Smooth muscle cell (in vitro differentiated cells): ENCODE measurements around the gene DISP1. TPM values are rescaled to one million over a fixed set of nuclear protein-coding genes. Genes with fewer than 3 reads are reported as not detected.

Source experiments
- DNase-seq: peaks from one replicate; lab custom pipeline; 2025; ENCODE audit not compliant: unreplicated experiment; lab: John Stamatoyannopoulos, UW
- H2AFZ ChIP-seq: fragments of 200-600 bp; sonication (generic); 2 replicates; pipeline ENCODE4 v1.6.0; 2016; ENCODE audit warnings: antibody characterized with exemption, low read depth, mild to moderate bottlenecking
- H3F3A ChIP-seq: fragments of 200-600 bp; sonication (generic); 2 replicates; pipeline ENCODE4 v1.6.0; 2017; ENCODE audit warnings: antibody characterized with exemption, low read depth
- H3K27ac ChIP-seq: fragments of 200-600 bp; sonication (generic); 2 replicates; pipeline ENCODE4 v1.5.1; 2016; ENCODE audit warnings: low read depth, mild to moderate bottlenecking
- H3K27me3 ChIP-seq: fragments of 200-600 bp; sonication (generic); 2 replicates; pipeline ENCODE4 v1.6.1; 2016; ENCODE audit warnings: low read depth, mild to moderate bottlenecking
- H3K36me3 ChIP-seq: fragments of 200-600 bp; sonication (generic); 2 replicates; pipeline ENCODE4 v1.5.1; 2016; ENCODE audit warnings: low read depth
- H3K4me1 ChIP-seq: fragments of 200-600 bp; sonication (generic); 2 replicates; pipeline ENCODE4 v1.5.1; 2016; ENCODE audit warnings: low read depth
- H3K4me2 ChIP-seq: fragments of 200-600 bp; sonication (generic); 2 replicates; pipeline ENCODE4 v1.6.0; 2016; ENCODE audit warnings: mild to moderate bottlenecking
- H3K4me3 ChIP-seq: fragments of 200-600 bp; sonication (generic); 2 replicates; pipeline ENCODE4 v1.5.1; 2016; ENCODE audit warnings: mild to moderate bottlenecking
- H3K79me2 ChIP-seq: fragments of 200-600 bp; sonication (generic); 2 replicates; pipeline ENCODE4 v1.6.0; 2016; ENCODE audit warnings: low read depth, mild to moderate bottlenecking
- H3K9ac ChIP-seq: fragments of 200-600 bp; sonication (generic); 2 replicates; pipeline ENCODE4 v1.6.0; 2016; ENCODE audit warnings: low read depth
- H3K9me3 ChIP-seq: fragments of 200-600 bp; sonication (generic); replicated peaks from 2 replicates; pipeline ENCODE4 v1.5.1; 2016; ENCODE audit warnings: low read depth
- H4K20me1 ChIP-seq: fragments of 200-600 bp; sonication (generic); 2 replicates; pipeline ENCODE4 v1.6.0; 2016; ENCODE audit warnings: low read depth
- CTCF ChIP-seq: fragments of 200-600 bp; sonication (generic); IDR thresholded peaks from 2 replicates; pipeline ENCODE4 v1.5.1; 2017; ENCODE audit warnings: borderline replicate concordance, mild to moderate bottlenecking, antibody characterized with exemption; ENCODE audit not compliant: insufficient read depth, poor library complexity, severe bottlenecking
- WGBS: methylation state at CpG from one replicate; pipeline ENCODE4 v1.1.7; 2016; ENCODE audit warnings: low lambda C conversion rate; 5-methylcytosine and 5-hydroxymethylcytosine counted together
- polyA plus RNA-seq: library from polyadenylated mRNA; unstranded; fragments of >200 nt; fragmentation: Nextera tagmentation; extraction: Ambion mirVana; gene quantifications from 2 replicates; pipeline ENCODE4 v1.2.1, GENCODE V29; 2016
- total RNA-seq: library from RNA; depleted of rRNA; stranded (reverse); fragments of >200 nt; gene quantifications from 2 replicates; pipeline ENCODE4 v1.2.3, GENCODE V29; 2014

DISP1 gene
- total and polyA plus RNA-seq, 2 experiments from 2014 or later: 5.6 to 8.4 TPM

- no peaks in the 10 kb centered on the region for H3K4me1 ChIP-seq
- WGBS: 92% methylated on average over 2 of the region's 2 CpGs
- no peak overlapping the region for H3K9ac ChIP-seq
- DNase-seq: no peak
- no peak overlapping the region for H3K4me2 ChIP-seq
- H3K36me3 ChIP-seq: no peaks in the 10 kb centered on the region
- no peak overlapping the region for H3K4me3 ChIP-seq
- H4K20me1 ChIP-seq: no peaks in the 10 kb centered on the region
- H3F3A ChIP-seq: no peaks in the 10 kb centered on the region
- no peaks in the 10 kb centered on the region for H3K9me3 ChIP-seq
- H2AFZ ChIP-seq: no peak overlapping the region
- H3K27ac ChIP-seq: no peak overlapping the region
- H3K79me2 ChIP-seq: no peaks in the 10 kb centered on the region
- no peak for TF ChIP-seq CTCF
- H3K27me3 ChIP-seq: peaks cover 5% of the 10 kb centered on the region
These were observed 29.3 kb upstream of the DISP1 start for GRCh38 chr1:222785529-222785928.

GRCh38 chr1:222786121-222786520, 28.7 kb upstream of the DISP1 start:
- Histone ChIP-seq H3K27me3 (peaks cover 5% of the 10 kb centered on the region), H3K9ac (no peak overlapping the region), H3K4me3 (no peak overlapping the region), H3K79me2 (no peaks in the 10 kb centered on the region), H4K20me1 (no peaks in the 10 kb centered on the region), H3K4me1 (no peaks in the 10 kb centered on the region), H3K36me3 (no peaks in the 10 kb centered on the region), H3K27ac (no peak overlapping the region), H3F3A (no peaks in the 10 kb centered on the region), H2AFZ (no peak overlapping the region), H3K4me2 (no peak overlapping the region), H3K9me3 (no peaks in the 10 kb centered on the region)
- TF ChIP-seq CTCF: no peak
- WGBS: 97% methylated on average over 1 of the region's 1 CpG
- DNase-seq: no peak

- DNase-seq: no peak
- TF ChIP-seq CTCF: no peak
- no peak overlapping the region for H3K27ac ChIP-seq
- no peaks in the 10 kb centered on the region for H3K4me1 ChIP-seq
- H3F3A ChIP-seq: no peaks in the 10 kb centered on the region
- no peaks in the 10 kb centered on the region for H3K9me3 ChIP-seq
- no peak overlapping the region for H3K4me2 ChIP-seq
- H3K9ac ChIP-seq: no peak overlapping the region
- H3K27me3 ChIP-seq: no peaks in the 10 kb centered on the region
- no peaks in the 10 kb centered on the region for H3K36me3 ChIP-seq
- no peaks in the 10 kb centered on the region for H4K20me1 ChIP-seq
- no peaks in the 10 kb centered on the region for H3K79me2 ChIP-seq
- WGBS: 63% methylated on average over 4 of the region's 4 CpGs
- no peak overlapping the region for H2AFZ ChIP-seq
- H3K4me3 ChIP-seq: no peak overlapping the region
These were observed 27.1 kb upstream of the DISP1 start for GRCh38 chr1:222787729-222788128.

GRCh38 chr1:222788402-222789156, 26.3 kb upstream of the DISP1 start:
- Histone ChIP-seq H4K20me1 (no peaks in the 10 kb centered on the region), H3K4me1 (no peaks in the 10 kb centered on the region), H3K36me3 (no peaks in the 10 kb centered on the region), H3K4me2 (no peak overlapping the region), H3K4me3 (no peak overlapping the region), H3K9me3 (no peaks in the 10 kb centered on the region), H3K27me3 (no peaks in the 10 kb centered on the region), H3F3A (no peaks in the 10 kb centered on the region), H3K9ac (no peak overlapping the region), H3K27ac (no peak overlapping the region), H3K79me2 (no peaks in the 10 kb centered on the region), H2AFZ (no peak overlapping the region)
- no peak for DNase-seq
- 91% methylated on average over 3 of the region's 3 CpGs for WGBS
- TF ChIP-seq CTCF: no peak
